GM23338 (cell line): ENCODE results near the gene POU1F1. TPM values are rescaled to one million over a fixed set of nuclear protein-coding genes. Genes with fewer than 3 reads are reported as not detected.

Experiments used
- ATAC-seq: fragments of 200-7000 bp; cut with Tn5 transposase; 3 replicates; pipeline ENCODE4 v1.9.1; 2020
- DNase-seq: peaks from one replicate; pipeline ENCODE4 v3.0.0-alpha.2; 2015; ENCODE audit warnings: low spot score
- H2AFZ ChIP-seq: fragments of 200-600 bp; sonication (generic); 2 replicates; pipeline ENCODE4 v1.8.0; 2016; ENCODE audit warnings: antibody characterized with exemption, mild to moderate bottlenecking, moderate library complexity
- H3F3A ChIP-seq: fragments of 200-600 bp; sonication (generic); replicated peaks from 2 replicates; pipeline ENCODE4 v1.8.0; 2017; ENCODE audit warnings: antibody characterized with exemption, mixed run types, low read depth
- H3K27ac ChIP-seq: fragments of 200-600 bp; sonication (generic); 2 replicates; pipeline ENCODE4 v1.6.1; 2016; ENCODE audit warnings: low read depth
- H3K27me3 ChIP-seq: fragments of 200-600 bp; sonication (generic); 2 replicates; pipeline ENCODE4 v1.8.0; 2016; ENCODE audit warnings: mild to moderate bottlenecking, mixed run types, moderate library complexity; ENCODE audit not compliant: insufficient read depth
- H3K36me3 ChIP-seq: fragments of 200-600 bp; sonication (generic); 2 replicates; pipeline ENCODE4 v1.8.0; 2016; ENCODE audit warnings: mild to moderate bottlenecking; ENCODE audit not compliant: insufficient read depth
- H3K4me1 ChIP-seq: fragments of 200-600 bp; sonication (generic); 2 replicates; pipeline ENCODE4 v1.8.0; 2016; ENCODE audit warnings: mild to moderate bottlenecking, moderate library complexity; ENCODE audit not compliant: insufficient read depth
- H3K4me2 ChIP-seq: fragments of 200-600 bp; sonication (generic); 2 replicates; pipeline ENCODE4 v1.7.1; 2017; ENCODE audit warnings: mixed run types
- H3K4me3 ChIP-seq: fragments of 200-600 bp; sonication (generic); 2 replicates; pipeline ENCODE4 v1.6.1; 2016; ENCODE audit warnings: mixed run types
- H3K79me2 ChIP-seq: fragments of 200-600 bp; sonication (generic); replicated peaks from 2 replicates; pipeline ENCODE4 v1.8.0; 2017; ENCODE audit warnings: mild to moderate bottlenecking; ENCODE audit not compliant: insufficient read depth
- H3K9me2 ChIP-seq: fragments of 200-600 bp; sonication (generic); 2 replicates; pipeline ENCODE4 v1.8.0; 2017; ENCODE audit not compliant: insufficient read depth
- H4K20me1 ChIP-seq: fragments of 200-600 bp; sonication (generic); replicated peaks from 2 replicates; pipeline ENCODE4 v1.8.0; 2017; ENCODE audit warnings: mild to moderate bottlenecking; ENCODE audit not compliant: insufficient read depth
- H3K27ac Mint-ChIP-seq: 2 replicates; pipeline ENCODE4 v1.8.0; 2020; ENCODE audit warnings: inconsistent platforms, mild to moderate bottlenecking, moderate library complexity, mixed read lengths
- H3K27me3 Mint-ChIP-seq: 3 replicates; pipeline ENCODE4 v1.8.0; 2022; ENCODE audit warnings: low read depth, mild to moderate bottlenecking, moderate library complexity, mixed read lengths, inconsistent platforms; ENCODE audit not compliant: insufficient read depth, poor library complexity
- H3K36me3 Mint-ChIP-seq: 3 replicates; pipeline ENCODE4 v1.8.0; 2021; ENCODE audit warnings: low read depth, mild to moderate bottlenecking, inconsistent platforms, moderate library complexity, mixed read lengths
- H3K4me1 Mint-ChIP-seq: 3 replicates; pipeline ENCODE4 v1.8.0; 2020; ENCODE audit warnings: mild to moderate bottlenecking, inconsistent platforms, mixed read lengths
- H3K4me3 Mint-ChIP-seq: 3 replicates; pipeline ENCODE4 v1.8.0; 2021; ENCODE audit warnings: moderate library complexity, mild to moderate bottlenecking, inconsistent platforms, mixed read lengths
- H3K9me3 Mint-ChIP-seq: 3 replicates; pipeline ENCODE4 v1.8.0; 2020; ENCODE audit warnings: moderate library complexity, mild to moderate bottlenecking, inconsistent platforms, mixed read lengths
- CREB1 ChIP-seq: fragments of 250-450 bp; sonication (Bioruptor Pico); IDR thresholded peaks from 2 replicates; pipeline ENCODE4 v1.5.0; 2020; ENCODE audit warnings: low read depth, mild to moderate bottlenecking, moderate library complexity
- EZH2 ChIP-seq: fragments of 200-600 bp; sonication (generic); IDR thresholded peaks from one replicate; pipeline ENCODE4 v1.8.0; 2017; ENCODE audit warnings: antibody characterized with exemption, mild to moderate bottlenecking, low read depth; ENCODE audit not compliant: unreplicated experiment
- EZH2phosphoT487 ChIP-seq: fragments of 200-600 bp; sonication (generic); IDR thresholded peaks from one replicate; pipeline ENCODE4 v1.8.1; 2018; ENCODE audit warnings: antibody characterized with exemption; ENCODE audit not compliant: unreplicated experiment
- JUNB ChIP-seq: IDR thresholded peaks from one replicate; pipeline ENCODE4 v1.6.1; 2016; ENCODE audit warnings: antibody characterized with exemption; ENCODE audit not compliant: unreplicated experiment
- NANOG ChIP-seq: IDR thresholded peaks from 2 replicates; pipeline ENCODE4 v1.6.1; 2016; ENCODE audit warnings: antibody characterized with exemption, borderline replicate concordance
- POLR2AphosphoS5 ChIP-seq: IDR thresholded peaks from 2 replicates; pipeline ENCODE4 v1.6.1; 2016; ENCODE audit warnings: antibody characterized with exemption, low read depth
- STAT1 ChIP-seq: IDR thresholded peaks from one replicate; pipeline ENCODE4 v1.6.1; 2016; ENCODE audit warnings: antibody characterized with exemption; ENCODE audit not compliant: unreplicated experiment
- ZNF114 ChIP-seq: fragments of 250-450 bp; sonication (Bioruptor Pico); IDR thresholded peaks from 2 replicates; pipeline ENCODE4 v1.5.0; 2020; ENCODE audit warnings: mild to moderate bottlenecking, moderate library complexity
- ZNF331 ChIP-seq: fragments of 250-450 bp; sonication (Bioruptor Pico); IDR thresholded peaks from 2 replicates; pipeline ENCODE4 v1.5.0; 2020; ENCODE audit warnings: low read depth, mild to moderate bottlenecking, moderate library complexity
- ZNF462 ChIP-seq: fragments of 250-450 bp; sonication (Bioruptor Pico); IDR thresholded peaks from 2 replicates; pipeline ENCODE4 v1.5.0; 2020; ENCODE audit warnings: mild to moderate bottlenecking, moderate library complexity
- polyA plus RNA-seq: library from polyadenylated mRNA; unstranded; fragments of >200 nt; fragmentation: Nextera tagmentation; extraction: Ambion mirVana; gene quantifications from 2 replicates; pipeline ENCODE4 v1.2.1, GENCODE V29; 2016
- total RNA-seq: library from RNA; depleted of rRNA; stranded (reverse); fragments of >200 nt; shearing (Covaris generic); gene quantifications from 2 replicates; pipeline ENCODE4 v1.2.3, GENCODE V29; 2014
- TF ChIP-seq, protein P1 (sequence below): IDR thresholded peaks from 2 replicates; pipeline ENCODE4 v1.6.1; 2016; ENCODE audit warnings: antibody characterized with exemption
- TF ChIP-seq, protein P2 (sequence below): IDR thresholded peaks from one replicate; pipeline ENCODE4 v1.6.1; 2018; ENCODE audit warnings: antibody characterized with exemption; ENCODE audit not compliant: unreplicated experiment
- TF ChIP-seq, protein P3 (sequence below), 2 experiments: fragments of 200-600 bp in 1 of 2; sonication (generic) in 1 of 2; conservative IDR thresholded peaks; 2 replicates each; pipeline versions ENCODE4 v1.5.1 to v1.6.1; 2016 to 2017; ENCODE audit warnings: antibody characterized with exemption in 2 of 2, low read depth in 2 of 2, mild to moderate bottlenecking in 2 of 2, moderate library complexity in 1 of 2

The POU1F1 gene
- total and polyA plus RNA-seq, 2 experiments from 2014 or later: not detected

DNA sequence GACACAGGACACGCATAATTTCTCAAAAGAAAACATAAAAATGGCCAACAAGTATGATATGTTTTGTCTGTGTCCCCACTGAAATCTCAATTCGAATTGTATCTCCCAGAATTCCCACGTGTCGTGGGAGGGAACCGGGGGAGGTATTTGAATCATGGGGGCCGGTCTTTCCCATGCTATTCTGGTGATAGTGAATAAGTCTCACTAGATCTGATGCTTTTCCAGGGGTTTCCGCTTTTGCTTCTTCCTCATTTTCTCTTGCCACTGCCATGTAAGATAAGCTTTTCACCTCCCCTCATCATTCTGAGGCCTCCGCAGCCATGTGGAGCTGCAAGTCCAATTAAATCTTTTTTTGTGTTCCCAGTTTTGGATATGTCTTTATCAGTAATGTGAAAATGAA lies 12.1 kb upstream of the POU1F1 start:
- H3K36me3 ChIP-seq: no peaks in the 10 kb centered on the region
- H3K4me1 Mint-ChIP-seq: no peaks in the 10 kb centered on the region
- no peaks in the 10 kb centered on the region for H3K27me3 Mint-ChIP-seq
- no peaks in the 10 kb centered on the region; the same call in 1 of the 2 replicates for H3K9me2 ChIP-seq
- no peak overlapping the region for H3K27ac ChIP-seq
- no peaks in the 10 kb centered on the region for H4K20me1 ChIP-seq
- H3K36me3 Mint-ChIP-seq: no peaks in the 10 kb centered on the region
- no peaks in the 10 kb centered on the region for H3K79me2 ChIP-seq
- TF ChIP-seq JUNB (no peak), EZH2 (no peak), ZNF114 (no peak), STAT1 (no peak), ZNF462 (no peak), EZH2phosphoT487 (no peak), POLR2AphosphoS5 (no peak), ZNF331 (CRISPR knock-in tag) (no peak), CREB1 (no peak), NANOG (no peak)
- TF ChIP-seq, protein P1, sequence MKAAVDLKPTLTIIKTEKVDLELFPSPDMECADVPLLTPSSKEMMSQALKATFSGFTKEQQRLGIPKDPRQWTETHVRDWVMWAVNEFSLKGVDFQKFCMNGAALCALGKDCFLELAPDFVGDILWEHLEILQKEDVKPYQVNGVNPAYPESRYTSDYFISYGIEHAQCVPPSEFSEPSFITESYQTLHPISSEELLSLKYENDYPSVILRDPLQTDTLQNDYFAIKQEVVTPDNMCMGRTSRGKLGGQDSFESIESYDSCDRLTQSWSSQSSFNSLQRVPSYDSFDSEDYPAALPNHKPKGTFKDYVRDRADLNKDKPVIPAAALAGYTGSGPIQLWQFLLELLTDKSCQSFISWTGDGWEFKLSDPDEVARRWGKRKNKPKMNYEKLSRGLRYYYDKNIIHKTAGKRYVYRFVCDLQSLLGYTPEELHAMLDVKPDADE: no peak
- TF ChIP-seq, protein P2, sequence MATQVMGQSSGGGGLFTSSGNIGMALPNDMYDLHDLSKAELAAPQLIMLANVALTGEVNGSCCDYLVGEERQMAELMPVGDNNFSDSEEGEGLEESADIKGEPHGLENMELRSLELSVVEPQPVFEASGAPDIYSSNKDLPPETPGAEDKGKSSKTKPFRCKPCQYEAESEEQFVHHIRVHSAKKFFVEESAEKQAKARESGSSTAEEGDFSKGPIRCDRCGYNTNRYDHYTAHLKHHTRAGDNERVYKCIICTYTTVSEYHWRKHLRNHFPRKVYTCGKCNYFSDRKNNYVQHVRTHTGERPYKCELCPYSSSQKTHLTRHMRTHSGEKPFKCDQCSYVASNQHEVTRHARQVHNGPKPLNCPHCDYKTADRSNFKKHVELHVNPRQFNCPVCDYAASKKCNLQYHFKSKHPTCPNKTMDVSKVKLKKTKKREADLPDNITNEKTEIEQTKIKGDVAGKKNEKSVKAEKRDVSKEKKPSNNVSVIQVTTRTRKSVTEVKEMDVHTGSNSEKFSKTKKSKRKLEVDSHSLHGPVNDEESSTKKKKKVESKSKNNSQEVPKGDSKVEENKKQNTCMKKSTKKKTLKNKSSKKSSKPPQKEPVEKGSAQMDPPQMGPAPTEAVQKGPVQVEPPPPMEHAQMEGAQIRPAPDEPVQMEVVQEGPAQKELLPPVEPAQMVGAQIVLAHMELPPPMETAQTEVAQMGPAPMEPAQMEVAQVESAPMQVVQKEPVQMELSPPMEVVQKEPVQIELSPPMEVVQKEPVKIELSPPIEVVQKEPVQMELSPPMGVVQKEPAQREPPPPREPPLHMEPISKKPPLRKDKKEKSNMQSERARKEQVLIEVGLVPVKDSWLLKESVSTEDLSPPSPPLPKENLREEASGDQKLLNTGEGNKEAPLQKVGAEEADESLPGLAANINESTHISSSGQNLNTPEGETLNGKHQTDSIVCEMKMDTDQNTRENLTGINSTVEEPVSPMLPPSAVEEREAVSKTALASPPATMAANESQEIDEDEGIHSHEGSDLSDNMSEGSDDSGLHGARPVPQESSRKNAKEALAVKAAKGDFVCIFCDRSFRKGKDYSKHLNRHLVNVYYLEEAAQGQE: no peak
- TF ChIP-seq, protein P3, sequence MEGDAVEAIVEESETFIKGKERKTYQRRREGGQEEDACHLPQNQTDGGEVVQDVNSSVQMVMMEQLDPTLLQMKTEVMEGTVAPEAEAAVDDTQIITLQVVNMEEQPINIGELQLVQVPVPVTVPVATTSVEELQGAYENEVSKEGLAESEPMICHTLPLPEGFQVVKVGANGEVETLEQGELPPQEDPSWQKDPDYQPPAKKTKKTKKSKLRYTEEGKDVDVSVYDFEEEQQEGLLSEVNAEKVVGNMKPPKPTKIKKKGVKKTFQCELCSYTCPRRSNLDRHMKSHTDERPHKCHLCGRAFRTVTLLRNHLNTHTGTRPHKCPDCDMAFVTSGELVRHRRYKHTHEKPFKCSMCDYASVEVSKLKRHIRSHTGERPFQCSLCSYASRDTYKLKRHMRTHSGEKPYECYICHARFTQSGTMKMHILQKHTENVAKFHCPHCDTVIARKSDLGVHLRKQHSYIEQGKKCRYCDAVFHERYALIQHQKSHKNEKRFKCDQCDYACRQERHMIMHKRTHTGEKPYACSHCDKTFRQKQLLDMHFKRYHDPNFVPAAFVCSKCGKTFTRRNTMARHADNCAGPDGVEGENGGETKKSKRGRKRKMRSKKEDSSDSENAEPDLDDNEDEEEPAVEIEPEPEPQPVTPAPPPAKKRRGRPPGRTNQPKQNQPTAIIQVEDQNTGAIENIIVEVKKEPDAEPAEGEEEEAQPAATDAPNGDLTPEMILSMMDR (conservative IDR thresholded peaks at IDR 0.05; ENCODE audit: low read depth in 2 of 2): no peak
- no peak overlapping the region for H3K27ac Mint-ChIP-seq
- no peak overlapping the region for H3K4me2 ChIP-seq
- ATAC-seq: no peak
- no peaks in the 10 kb centered on the region for H3F3A ChIP-seq
- H3K4me3 ChIP-seq: no peak overlapping the region
- no peak for DNase-seq
- H3K27me3 ChIP-seq: no peaks in the 10 kb centered on the region
- no peaks in the 10 kb centered on the region for H3K9me3 Mint-ChIP-seq
- no peak overlapping the region for H2AFZ ChIP-seq
- no peaks in the 10 kb centered on the region for H3K4me1 ChIP-seq
- no peak overlapping the region for H3K4me3 Mint-ChIP-seq
